Stimulated activated CD8-positive, alpha-beta memory T cell treated with anti-CD3 and anti-CD28 coated beads, Interleukin-7, amount 100 ng/mL, for 1 hour (primary cell): ENCODE results near the gene TINAGL1.
A peak's percentile ranks its signal among the peaks of the same experiment; 100 is the strongest.
"Not testable (repeated sequence)": the region's sequence is repeated elsewhere in the genome, so short reads cannot be mapped to it uniquely, and the experiment has no call there.

Experiments
- DNase-seq, 2 donors: peaks; one replicate each; pipeline ENCODE4 v3.0.0-alpha.2; 2020; ENCODE audit warnings: low read depth in 2 of 2

The TINAGL1 gene

GRCh38 chr1:31583995-31584868, 7.9 kb downstream of the TINAGL1 start:
- no peak for DNase-seq

- DNase-seq, result no peak
Observed at GRCh38 chr1:31584869-31585735, 8.8 kb downstream of the TINAGL1 start.

GRCh38 chr1:31585736-31586365, 9.5 kb downstream of the TINAGL1 start:
- DNase-seq, result no peak

GRCh38 chr1:31586376-31587327, 10.3 kb downstream of the TINAGL1 start:
- no peak for DNase-seq

- DNase-seq, result not testable (repeated sequence)
Observed at GRCh38 chr1:31587328-31587699, 11.0 kb downstream of the TINAGL1 start.

GRCh38 chr1:31587720-31588423, 11.6 kb downstream of the TINAGL1 start:
- DNase-seq, result peak in 1 of 2 donors; percentile 4

- DNase-seq, result no peak
Observed at GRCh38 chr1:31588751-31589515, 12.6 kb downstream of the TINAGL1 start.

GRCh38 chr1:31591425-31592093, 15.2 kb downstream of the TINAGL1 start:
- DNase-seq, result no peak

GRCh38 chr1:31592132-31592531, 15.8 kb downstream of the TINAGL1 start:
- DNase-seq, result no peak

- no peak for DNase-seq
Observed at GRCh38 chr1:31593136-31593665, 16.9 kb downstream of the TINAGL1 start.

- DNase-seq, result peak; percentile 19 to 21
Observed at GRCh38 chr1:31593770-31594632, 17.7 kb downstream of the TINAGL1 start.

GRCh38 chr1:31595836-31596736, 19.8 kb downstream of the TINAGL1 start:
- DNase-seq, result no peak

GRCh38 chr1:31596737-31597097, 20.4 kb downstream of the TINAGL1 start:
- DNase-seq, result no peak

- DNase-seq, result no peak
Observed at GRCh38 chr1:31598980-31599379, 22.7 kb downstream of the TINAGL1 start.

- no peak for DNase-seq
Observed at GRCh38 chr1:31600641-31601040, 24.3 kb downstream of the TINAGL1 start.

- no peak for DNase-seq
Observed at GRCh38 chr1:31602081-31602480, 25.8 kb downstream of the TINAGL1 start.

- no peak for DNase-seq
Observed at GRCh38 chr1:31605908-31606427, 29.7 kb downstream of the TINAGL1 start.
